Fibroblast of skin of scalp (primary cell): Measurements from ENCODE around the gene CFDP1.
"Not testable (repeated sequence)": the region's sequence is repeated elsewhere in the genome, so short reads cannot be mapped to it uniquely, and the experiment has no call there.

Source experiments
- DNase-seq: peaks from one replicate; pipeline ENCODE4 v3.0.0-alpha.2; 2013

CFDP1 gene

DNA sequence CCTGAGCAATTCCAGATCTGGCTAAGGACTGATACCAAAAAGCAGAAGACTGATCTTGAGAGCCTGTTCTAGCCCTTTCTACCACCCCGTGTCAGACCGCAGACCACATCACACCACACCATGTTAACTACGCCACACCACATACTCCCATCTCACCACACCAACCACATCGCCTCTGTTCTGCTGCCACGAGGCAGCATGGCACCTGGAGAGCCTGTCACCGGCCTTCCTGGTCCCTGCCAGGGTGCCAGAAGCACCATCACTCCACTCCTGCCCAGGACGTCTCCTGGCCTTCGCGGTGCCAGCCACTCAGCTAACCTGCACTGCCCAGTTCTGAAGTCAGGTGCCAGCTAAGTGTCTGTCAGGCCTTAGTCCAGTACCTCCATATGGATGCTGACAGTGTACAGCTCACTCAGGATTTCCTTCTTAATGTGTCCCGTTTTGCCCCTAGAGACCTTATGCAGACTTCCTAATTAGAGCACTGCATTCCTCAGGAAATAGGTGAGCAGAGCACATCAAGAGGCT is 144.6 kb downstream of the CFDP1 start:
- no peak for DNase-seq

GRCh38 chr16:75288181-75288580 is 145.1 kb downstream of the CFDP1 start:
- no peak for DNase-seq

GRCh38 chr16:75287708-75288107 is 145.6 kb downstream of the CFDP1 start:
- no peak for DNase-seq

GRCh38 chr16:75286389-75286788 is 146.9 kb downstream of the CFDP1 start:
- DNase-seq, result no peak

DNA sequence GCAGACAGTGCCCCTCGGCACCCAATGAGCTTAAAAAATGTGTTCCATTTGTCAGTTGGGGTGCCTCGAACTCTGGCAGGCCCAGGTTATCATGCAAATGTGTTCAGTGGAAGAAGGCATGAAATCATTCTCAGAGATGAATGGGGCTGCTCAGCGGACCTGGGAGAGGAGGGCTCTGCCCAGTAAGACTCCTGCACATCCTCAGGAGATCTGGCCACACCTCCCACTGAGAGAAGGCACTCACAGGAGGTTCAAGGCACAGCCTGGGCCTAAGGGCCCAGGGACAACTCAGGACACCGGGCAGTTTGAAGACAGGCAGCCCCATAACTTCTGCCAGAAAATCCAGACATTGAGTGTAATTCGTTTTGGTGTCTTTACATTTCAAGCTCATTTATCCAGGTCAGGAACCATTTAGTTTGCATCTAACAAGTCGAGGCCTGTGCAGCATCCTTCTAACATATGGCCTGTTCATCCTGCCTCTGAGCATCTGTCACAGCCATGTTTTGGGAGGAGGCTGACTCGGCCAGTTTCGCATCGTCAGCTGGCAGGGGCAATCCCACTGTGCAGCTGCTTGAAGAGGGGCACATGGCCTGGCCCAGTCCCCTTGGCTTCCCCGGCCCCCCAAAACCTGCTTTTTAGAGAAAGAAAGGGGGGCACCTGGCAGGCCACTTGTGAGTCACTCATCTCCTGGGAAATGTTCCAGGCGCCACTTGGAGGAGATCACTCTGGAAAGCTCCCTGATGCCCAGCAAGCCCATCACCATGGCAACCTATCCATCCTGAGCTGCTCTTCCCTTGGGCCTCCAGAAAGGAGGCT is 150.6 kb downstream of the CFDP1 start:
- peak; percentile 39 for DNase-seq

DNA sequence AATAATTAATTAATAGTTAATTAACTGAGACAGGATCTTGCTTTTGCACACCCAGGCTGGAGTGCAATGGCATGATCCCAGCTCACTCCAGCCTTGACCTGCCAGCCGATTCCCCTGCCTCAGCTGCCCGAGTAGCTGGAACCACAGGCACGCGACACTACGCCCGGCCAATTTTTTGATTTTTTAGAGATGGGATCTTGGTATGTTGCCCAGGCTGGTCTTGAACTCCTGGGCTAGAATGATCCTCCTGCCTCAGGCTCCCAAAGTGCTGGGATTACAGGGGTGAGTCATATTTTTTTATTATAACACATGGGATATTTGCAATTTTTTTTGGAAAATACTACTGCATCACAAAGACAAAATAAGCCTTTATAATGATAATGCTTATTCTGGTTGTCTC is 151.5 kb downstream of the CFDP1 start:
- no peak for DNase-seq

- not testable (repeated sequence) for DNase-seq
Measured at GRCh38 chr16:75281009-75281408, 152.3 kb downstream of the CFDP1 start.

DNA sequence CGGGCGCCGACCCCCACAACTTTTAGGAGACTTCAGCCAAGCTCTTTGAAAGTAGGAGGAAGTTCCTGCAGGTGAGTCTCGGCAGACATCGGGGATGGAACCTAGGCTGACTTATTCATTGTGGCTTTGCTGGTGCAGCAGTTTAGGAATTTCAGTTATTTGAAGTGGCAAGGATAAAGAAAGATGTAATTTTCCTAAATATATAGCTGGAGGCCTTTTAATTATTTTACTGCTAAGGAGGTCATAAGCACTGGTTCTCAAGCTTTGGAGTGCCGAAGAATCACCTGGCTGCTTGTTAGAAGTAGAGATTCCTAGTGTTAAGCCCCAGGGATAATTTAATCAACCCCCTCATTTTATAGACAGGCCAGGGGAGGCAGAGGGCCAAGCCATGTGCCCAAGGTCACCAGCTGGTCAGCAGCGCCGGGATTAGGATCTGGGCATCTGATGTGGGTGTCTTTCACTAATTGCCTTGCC is 152.9 kb downstream of the CFDP1 start:
- DNase-seq, result no peak

DNA sequence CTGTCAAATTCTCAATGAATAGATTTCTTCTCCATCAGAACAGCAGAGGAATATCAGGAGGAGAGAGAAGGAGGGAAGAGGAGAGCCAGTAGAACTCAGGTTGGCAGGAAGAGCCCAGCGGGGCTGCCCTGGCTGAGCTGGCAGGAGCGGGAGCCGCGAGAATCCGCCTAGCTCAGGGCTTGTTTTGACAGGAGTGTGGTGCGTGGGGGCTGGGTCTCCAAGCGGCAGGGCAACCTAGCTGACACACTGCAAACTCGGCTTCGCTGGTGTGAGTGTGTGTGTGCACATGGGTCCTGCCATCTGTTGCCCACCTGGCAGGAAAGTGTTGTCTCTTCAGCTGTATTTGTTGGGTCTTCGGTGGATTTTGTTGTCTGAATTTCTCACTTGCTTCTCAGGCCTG is 154.0 kb downstream of the CFDP1 start:
- DNase-seq, result no peak

DNA sequence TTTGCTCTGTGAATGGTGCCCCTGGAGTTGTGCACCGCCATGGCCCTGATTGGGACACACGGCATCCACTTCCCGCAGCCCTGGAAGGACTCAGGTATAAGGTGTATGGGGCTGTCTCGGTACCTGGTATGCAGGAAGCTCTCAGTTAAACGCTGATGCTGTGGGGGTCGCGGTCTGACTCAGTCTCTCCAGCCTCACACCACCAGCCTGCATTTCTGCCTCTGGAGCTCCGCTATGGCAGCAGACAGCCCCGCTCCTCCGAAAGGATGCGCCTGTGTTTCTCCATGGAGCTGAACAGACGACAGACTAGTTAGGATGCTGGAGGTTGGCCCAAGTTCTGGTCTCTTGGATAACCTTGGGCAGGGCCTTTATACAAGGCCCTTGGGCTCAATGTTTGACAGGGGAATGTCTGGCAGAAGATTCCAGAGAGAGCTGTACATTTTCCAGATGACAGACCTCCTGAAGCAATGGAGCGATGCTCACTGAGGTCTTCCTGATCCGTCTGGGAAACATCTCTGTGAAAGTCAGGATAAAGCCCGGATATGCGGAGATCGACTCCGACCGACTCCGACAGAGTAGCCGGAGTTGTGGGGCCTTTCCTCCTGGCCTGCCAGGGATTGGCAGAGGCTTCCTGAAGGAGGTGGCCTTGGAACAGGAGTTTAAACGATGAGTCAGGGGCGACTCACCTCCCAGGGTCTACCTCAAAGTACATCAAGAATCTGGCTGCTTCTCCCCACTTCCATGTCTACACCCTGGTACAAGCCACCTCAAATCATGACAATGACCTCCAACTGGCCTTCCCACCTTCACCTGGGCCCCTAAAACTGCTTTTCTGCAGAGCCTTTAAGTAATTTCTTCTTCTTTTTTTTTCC is 160.0 kb downstream of the CFDP1 start:
- DNase-seq, result no peak

- DNase-seq, result not testable (repeated sequence)
Measured at GRCh38 chr16:75272629-75273028, 160.7 kb downstream of the CFDP1 start.

- peak; percentile 63 for DNase-seq
Measured at GRCh38 chr16:75272097-75272551, 161.2 kb downstream of the CFDP1 start.

DNA sequence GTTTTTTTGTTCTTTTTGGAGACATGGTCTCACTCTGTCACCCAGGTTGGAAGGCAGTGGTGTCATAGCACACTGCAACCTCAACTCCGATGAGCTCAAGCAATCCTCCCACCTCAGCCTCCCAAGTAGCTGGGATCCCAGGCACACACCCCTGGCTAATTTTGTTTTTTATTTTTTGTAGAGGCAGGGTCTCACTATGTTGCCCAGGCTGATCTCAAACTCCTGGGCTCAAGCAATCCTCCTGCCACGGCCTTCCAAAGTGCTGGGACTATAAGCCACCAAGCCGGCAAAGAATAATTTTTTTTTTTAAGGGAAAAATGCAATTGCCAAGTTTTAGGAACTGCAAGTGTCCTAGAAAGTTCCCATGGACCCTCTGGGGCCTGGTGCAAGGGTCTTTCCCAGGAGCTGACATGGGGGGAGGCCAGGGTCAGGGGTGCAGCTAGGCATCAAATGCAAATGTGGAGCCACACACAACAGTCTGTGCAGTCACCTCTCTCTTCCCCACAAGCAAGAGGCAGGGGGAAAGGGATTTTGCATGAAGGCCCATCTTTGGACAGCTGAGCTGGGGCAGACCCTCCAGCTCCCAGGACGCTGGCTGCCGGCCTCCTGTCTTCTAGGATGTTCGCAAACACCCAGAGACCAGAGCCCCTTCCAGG is 161.7 kb downstream of the CFDP1 start:
- DNase-seq, result no peak

DNA sequence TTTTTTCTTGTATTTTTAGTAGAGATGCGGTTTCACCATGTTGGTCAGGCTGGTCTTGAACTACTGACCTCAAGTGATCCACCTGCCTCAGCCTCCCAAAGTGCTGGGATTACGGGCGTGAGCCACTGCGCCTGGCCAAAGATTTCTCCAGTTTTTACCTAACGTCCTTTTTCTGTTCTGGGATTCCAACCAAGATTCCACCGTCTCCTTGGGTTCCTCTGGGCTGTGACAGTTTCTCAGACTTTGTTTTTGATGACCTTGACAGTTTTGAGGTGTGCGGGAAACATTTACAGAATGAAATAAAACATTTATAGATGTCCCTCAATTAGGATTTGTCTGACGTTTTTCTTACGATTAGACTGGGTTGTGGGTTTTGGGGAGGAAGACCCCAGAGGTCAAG is 163.9 kb downstream of the CFDP1 start:
- not testable (repeated sequence) for DNase-seq

DNA sequence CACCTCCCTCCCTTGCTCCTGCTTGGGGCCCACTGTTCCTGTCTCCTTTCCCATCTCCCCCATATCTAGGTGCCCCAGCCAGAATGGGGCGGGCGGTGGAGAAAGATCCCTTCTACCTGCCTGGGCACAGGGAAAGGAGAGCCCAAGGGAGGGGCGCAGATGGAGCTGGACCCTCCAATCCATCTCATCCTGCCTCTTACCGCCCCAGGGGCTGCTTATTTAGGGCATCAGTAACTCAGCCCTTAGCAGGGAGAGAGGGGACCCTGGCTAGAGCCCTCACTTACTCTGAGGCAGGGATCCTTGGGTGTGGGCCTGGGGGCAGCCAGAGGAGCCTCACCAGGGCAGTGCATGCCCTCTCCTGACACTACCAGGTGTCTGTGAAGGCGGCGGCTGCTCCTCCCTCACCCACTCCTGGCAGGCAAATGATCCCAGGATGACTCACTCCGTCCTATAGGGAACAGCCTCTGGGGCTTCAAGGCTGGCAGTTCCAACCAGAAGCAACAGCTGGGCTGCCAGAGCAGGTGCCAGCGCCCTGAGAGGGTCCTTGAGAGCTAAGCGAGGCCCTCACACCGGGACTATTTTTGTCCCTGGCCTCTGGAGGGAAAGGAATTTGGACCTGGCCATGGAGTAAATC is 165.6 kb downstream of the CFDP1 start:
- DNase-seq, result no peak

- DNase-seq, result no peak
Measured at GRCh38 chr16:75266738-75267630, 166.3 kb downstream of the CFDP1 start.

- DNase-seq, result peak; percentile 78
Measured at GRCh38 chr16:75265911-75266701, 167.2 kb downstream of the CFDP1 start.

DNA sequence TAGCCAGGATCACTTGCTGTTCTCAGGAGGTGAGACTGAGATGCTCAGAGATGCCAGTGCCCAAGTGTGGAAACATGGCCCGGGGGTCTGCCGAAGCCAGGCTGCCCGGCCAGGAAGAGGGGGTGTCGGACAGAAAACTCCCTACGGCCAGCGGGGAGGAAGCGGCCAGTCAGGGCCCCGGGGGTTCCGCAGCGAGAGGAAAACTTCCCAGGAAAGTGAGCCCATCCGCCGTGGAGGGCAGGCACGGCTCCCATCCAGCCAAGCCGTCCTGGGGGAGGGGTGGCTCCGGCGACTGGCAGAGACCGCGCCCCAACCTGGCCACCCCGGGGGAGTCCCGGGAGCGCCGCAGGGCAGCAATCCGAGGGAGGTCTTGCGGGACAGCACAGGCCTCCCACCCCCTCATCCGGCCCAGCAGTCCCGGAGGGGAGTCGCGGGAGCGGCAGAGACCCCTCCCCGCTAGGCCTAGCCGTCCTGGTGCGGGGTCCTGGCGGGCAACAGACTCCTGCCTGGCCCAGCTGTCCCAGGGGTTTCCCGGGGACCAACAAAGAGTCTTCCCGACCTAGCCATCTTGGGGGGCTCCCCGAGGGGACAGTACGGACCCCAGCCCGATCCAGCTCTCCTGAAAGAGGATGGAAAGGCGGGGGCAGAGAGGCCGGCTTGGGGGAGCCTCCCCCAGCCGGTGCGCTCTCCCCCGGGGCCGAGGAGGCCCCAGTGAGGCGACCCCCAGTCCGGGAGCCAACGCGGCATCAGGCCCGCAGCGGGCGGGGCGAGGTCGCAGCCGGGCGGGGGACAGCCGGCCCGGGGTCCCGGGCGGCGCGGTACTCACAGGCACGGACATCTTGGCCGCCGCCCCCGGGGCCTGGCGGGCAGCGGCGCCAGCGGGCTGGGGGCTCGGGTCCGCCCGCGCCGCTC is 168.0 kb downstream of the CFDP1 start:
- DNase-seq, result no peak

DNA sequence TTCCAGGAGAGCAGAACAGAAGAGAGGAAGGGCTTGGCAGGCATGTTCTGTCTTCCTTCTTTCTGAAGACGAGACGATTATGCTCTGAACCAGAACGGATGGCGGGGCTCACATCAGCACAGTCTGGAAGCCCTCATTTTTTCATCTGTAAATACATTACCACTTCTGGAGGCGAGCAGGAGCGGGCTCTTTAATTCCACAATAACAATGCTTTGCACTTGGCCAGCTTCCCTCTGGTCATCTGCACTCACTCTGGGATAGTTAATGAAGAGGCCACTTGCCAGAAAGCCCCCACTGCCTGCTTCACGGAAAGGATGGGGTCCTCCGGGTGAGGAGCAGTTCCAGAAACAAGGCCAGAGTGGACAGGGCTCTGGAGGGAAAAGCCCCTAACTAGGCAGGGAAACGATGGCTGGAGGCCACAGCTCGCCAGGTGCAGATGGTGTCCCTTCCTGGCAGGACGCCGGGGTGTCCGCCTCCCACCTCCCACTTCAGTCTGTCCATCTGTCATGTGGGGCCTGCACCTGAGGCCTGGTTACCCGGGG is 168.8 kb downstream of the CFDP1 start:
- no peak for DNase-seq
